ENCODE results near the gene STAT2. TPM values are rescaled to one million over a fixed set of nuclear protein-coding genes. Genes with fewer than 3 reads are reported as not detected.
"Not testable (repeated sequence)": the region's sequence is repeated elsewhere in the genome, so short reads cannot be mapped to it uniquely, and the experiment has no call there.

The STAT2 gene
- total RNA-seq, 1 experiment from 2014 or later: 93.5 TPM

- no peaks in the 10 kb centered on the region for H3K36me3 ChIP-seq (ENCODE audit: insufficient read depth, low read length)
- H3K9ac ChIP-seq (ENCODE audit: low read length): no peak overlapping the region
- H3K4me2 ChIP-seq (ENCODE audit: low read depth, low read length, poor library complexity, severe bottlenecking): no peak overlapping the region
- peaks cover 11% of the 10 kb centered on the region for H3K79me2 ChIP-seq (ENCODE audit: low read length)
- no peak for DNase-seq
- H2AFZ ChIP-seq (ENCODE audit: low read length): no peak overlapping the region
- H3K4me1 ChIP-seq (ENCODE audit: low read length): peaks cover 23% of the 10 kb centered on the region
- no peak overlapping the region for H3K4me3 ChIP-seq (ENCODE audit: low read length)
- no peaks in the 10 kb centered on the region for H3K27me3 ChIP-seq (ENCODE audit: low read length)
- H4K20me1 ChIP-seq (ENCODE audit: insufficient read depth, low read depth, low read length): no peaks in the 10 kb centered on the region
- H3K9me3 ChIP-seq (ENCODE audit: low read length): no peaks in the 10 kb centered on the region
- no peaks in the 10 kb centered on the region for H3K9me2 ChIP-seq (replicated peaks; ENCODE audit: insufficient read depth, low read length)
- H3K27ac ChIP-seq (ENCODE audit: low read length): no peak overlapping the region
Observed at GRCh38 chr12:56337753-56338251, 22.1 kb downstream of the STAT2 start.

GRCh38 chr12:56336361-56337167 is 23.3 kb downstream of the STAT2 start:
- Histone ChIP-seq H3K4me2 (ENCODE audit: low read depth, low read length, poor library complexity, severe bottlenecking) (peak overlapping the region; percentile 45), H3K27ac (ENCODE audit: low read length) (peak overlapping the region; percentile 74), H3K36me3 (ENCODE audit: insufficient read depth, low read length) (no peaks in the 10 kb centered on the region), H2AFZ (ENCODE audit: low read length) (peak overlapping the region; percentile 88), H3K9me3 (ENCODE audit: low read length) (no peaks in the 10 kb centered on the region), H4K20me1 (ENCODE audit: insufficient read depth, low read depth, low read length) (no peaks in the 10 kb centered on the region), H3K27me3 (ENCODE audit: low read length) (no peaks in the 10 kb centered on the region), H3K9ac (ENCODE audit: low read length) (0 out of 2 replicates have a peak overlapping the region, but pooled peaks have one; percentile 21), H3K4me3 (ENCODE audit: low read length) (no peak overlapping the region; the same call in 1 of the 2 replicates), H3K79me2 (ENCODE audit: low read length) (peaks cover 19% of the 10 kb centered on the region), H3K4me1 (ENCODE audit: low read length) (peaks cover 31% of the 10 kb centered on the region), H3K9me2 (replicated peaks; ENCODE audit: insufficient read depth, low read length) (no peaks in the 10 kb centered on the region)
- DNase-seq: peak; percentile 65

DNA sequence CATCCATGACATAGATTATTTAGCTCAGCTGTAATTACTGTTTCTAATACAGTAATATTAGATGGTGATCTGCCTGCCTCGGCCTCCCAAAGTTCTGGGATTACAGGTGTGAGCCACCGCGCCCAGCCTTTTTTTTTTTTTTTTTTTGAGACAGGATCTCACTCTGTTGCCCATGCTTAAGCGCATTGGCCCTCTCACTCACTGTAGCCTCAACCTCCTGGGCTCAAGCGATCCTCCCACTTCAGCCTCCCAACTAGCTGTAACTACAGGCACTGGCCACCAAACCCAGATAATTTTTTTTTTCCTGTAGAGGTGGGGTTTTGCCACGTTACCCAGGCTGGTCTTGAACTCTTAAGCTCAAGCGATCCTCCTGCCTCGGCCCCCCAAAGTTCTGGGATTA is 24.4 kb downstream of the STAT2 start:
- H3K4me3 ChIP-seq (ENCODE audit: low read length); DNase-seq; H3K9ac ChIP-seq (ENCODE audit: low read length); H2AFZ ChIP-seq (ENCODE audit: low read length); H3K4me2 ChIP-seq (ENCODE audit: low read depth, low read length, poor library complexity, severe bottlenecking); H3K27ac ChIP-seq (ENCODE audit: low read length); H3K36me3 ChIP-seq (ENCODE audit: insufficient read depth, low read length); H3K27me3 ChIP-seq (ENCODE audit: low read length); H3K9me3 ChIP-seq (ENCODE audit: low read length); H4K20me1 ChIP-seq (ENCODE audit: insufficient read depth, low read depth, low read length); H3K9me2 ChIP-seq (replicated peaks; ENCODE audit: insufficient read depth, low read length): not testable (repeated sequence)
- peaks cover 22% of the 10 kb centered on the region for H3K79me2 ChIP-seq (ENCODE audit: low read length)
- peaks cover 31% of the 10 kb centered on the region for H3K4me1 ChIP-seq (ENCODE audit: low read length)

DNA sequence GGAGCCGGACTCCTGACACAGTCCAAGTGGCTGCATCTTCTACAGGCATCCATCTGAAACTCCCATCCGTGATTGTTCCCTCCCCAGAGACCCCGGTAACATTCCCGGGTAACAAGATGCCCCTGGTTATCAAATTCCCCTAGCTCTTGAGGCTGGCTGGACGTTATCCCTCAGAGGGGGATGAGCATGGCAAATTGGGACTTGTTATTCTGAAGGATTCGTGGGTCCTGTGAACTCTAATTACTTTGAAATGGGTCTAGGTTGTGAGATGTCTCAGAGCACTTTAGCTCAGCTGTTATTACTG is 25.5 kb downstream of the STAT2 start:
- DNase-seq: no peak
- Histone ChIP-seq H3K9me3 (ENCODE audit: low read length) (no peaks in the 10 kb centered on the region), H3K4me1 (ENCODE audit: low read length) (peaks cover 31% of the 10 kb centered on the region), H3K79me2 (ENCODE audit: low read length) (peaks cover 22% of the 10 kb centered on the region), H3K9ac (ENCODE audit: low read length) (peak overlapping the region; percentile 89), H3K27me3 (ENCODE audit: low read length) (no peaks in the 10 kb centered on the region), H3K4me2 (ENCODE audit: low read depth, low read length, poor library complexity, severe bottlenecking) (peak overlapping the region; percentile 90), H3K36me3 (ENCODE audit: insufficient read depth, low read length) (no peaks in the 10 kb centered on the region), H4K20me1 (ENCODE audit: insufficient read depth, low read depth, low read length) (no peaks in the 10 kb centered on the region), H2AFZ (ENCODE audit: low read length) (no peak overlapping the region), H3K9me2 (replicated peaks; ENCODE audit: insufficient read depth, low read length) (no peaks in the 10 kb centered on the region), H3K27ac (ENCODE audit: low read length) (peak overlapping the region; percentile 77), H3K4me3 (ENCODE audit: low read length) (peak overlapping the region; percentile 81)

GRCh38 chr12:56333679-56334489 is 26.0 kb downstream of the STAT2 start, which contains the start of gene PAN2:
Gene PAN2 (minus strand): TSS chr12:56334000. CDS start chr12:56333094, 906 bp downstream.
- Histone ChIP-seq H3K79me2 (ENCODE audit: low read length) (peaks cover 22% of the 10 kb centered on the region), H3K27ac (ENCODE audit: low read length) (peak within 1 kb of the TSS; percentile 77), H3K9me2 (replicated peaks; ENCODE audit: insufficient read depth, low read length) (no peaks in the 10 kb centered on the region), H3K4me3 (ENCODE audit: low read length) (peak within 1 kb of the TSS; percentile 81), H3K27me3 (ENCODE audit: low read length) (no peaks in the 10 kb centered on the region), H3K9me3 (ENCODE audit: low read length) (no peaks in the 10 kb centered on the region), H4K20me1 (ENCODE audit: insufficient read depth, low read depth, low read length) (no peaks in the 10 kb centered on the region), H3K4me1 (ENCODE audit: low read length) (peaks cover 31% of the 10 kb centered on the region), H2AFZ (ENCODE audit: low read length) (peak within 1 kb of the TSS; percentile 70; the same call in 1 of the 2 replicates), H3K4me2 (ENCODE audit: low read depth, low read length, poor library complexity, severe bottlenecking) (peak within 1 kb of the TSS; percentile 90), H3K36me3 (ENCODE audit: insufficient read depth, low read length) (no peaks in the 10 kb centered on the region; the same call in 1 of the 2 replicates), H3K9ac (ENCODE audit: low read length) (peak within 1 kb of the TSS; percentile 89)
- DNase-seq: peak; percentile 99

DNA sequence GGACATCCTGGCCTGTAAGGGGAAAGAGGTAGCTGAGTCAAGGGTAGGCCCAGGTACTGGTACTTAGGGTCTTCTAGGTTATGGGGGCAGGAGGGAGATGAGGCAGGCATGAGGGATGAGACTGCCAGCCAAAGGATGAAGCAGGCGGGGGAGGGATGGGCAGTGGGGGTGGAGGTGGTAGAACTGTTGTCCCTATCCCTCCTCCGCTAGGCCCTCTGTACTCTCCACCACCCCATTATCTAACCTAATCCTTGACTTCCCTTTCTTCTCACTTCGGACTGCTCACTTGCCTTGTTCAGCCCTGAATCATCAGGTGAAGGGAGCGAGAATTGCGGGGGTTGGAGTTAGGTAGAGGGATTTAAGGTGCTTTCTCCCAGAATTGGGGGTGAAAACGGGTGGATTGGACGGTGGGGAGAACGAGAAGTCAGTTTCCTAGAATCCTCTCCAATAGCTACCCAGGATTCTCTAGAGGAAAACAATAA is 26.7 kb downstream of the STAT2 start:
- H3K4me3 ChIP-seq (ENCODE audit: low read length): peak overlapping the region; percentile 81
- no peak for DNase-seq

GRCh38 chr12:56332512-56333196 is 27.3 kb downstream of the STAT2 start:
- H3K4me1 ChIP-seq (ENCODE audit: low read length): peaks cover 27% of the 10 kb centered on the region
- no peaks in the 10 kb centered on the region for H3K9me3 ChIP-seq (ENCODE audit: low read length)
- H4K20me1 ChIP-seq (ENCODE audit: insufficient read depth, low read depth, low read length): no peaks in the 10 kb centered on the region
- peak overlapping the region; percentile 89 for H3K9ac ChIP-seq (ENCODE audit: low read length)
- peak overlapping the region; percentile 77 for H3K27ac ChIP-seq (ENCODE audit: low read length)
- H3K4me2 ChIP-seq (ENCODE audit: low read depth, low read length, poor library complexity, severe bottlenecking): peak overlapping the region; percentile 90
- no peak overlapping the region for H2AFZ ChIP-seq (ENCODE audit: low read length)
- DNase-seq: no peak
- no peaks in the 10 kb centered on the region for H3K27me3 ChIP-seq (ENCODE audit: low read length)
- H3K9me2 ChIP-seq (replicated peaks; ENCODE audit: insufficient read depth, low read length): no peaks in the 10 kb centered on the region
- H3K79me2 ChIP-seq (ENCODE audit: low read length): peaks cover 22% of the 10 kb centered on the region
- H3K4me3 ChIP-seq (ENCODE audit: low read length): peak overlapping the region; percentile 81
- H3K36me3 ChIP-seq (ENCODE audit: insufficient read depth, low read length): no peaks in the 10 kb centered on the region; the same call in 1 of the 2 replicates

More for the DNA sequence above, 26.7 kb downstream of the STAT2 start:
- Histone ChIP-seq H3K9me3 (ENCODE audit: low read length) (no peaks in the 10 kb centered on the region), H4K20me1 (ENCODE audit: insufficient read depth, low read depth, low read length) (no peaks in the 10 kb centered on the region), H3K79me2 (ENCODE audit: low read length) (peaks cover 22% of the 10 kb centered on the region), H3K27ac (ENCODE audit: low read length) (peak overlapping the region; percentile 77), H3K9me2 (replicated peaks; ENCODE audit: insufficient read depth, low read length) (no peaks in the 10 kb centered on the region), H3K27me3 (ENCODE audit: low read length) (no peaks in the 10 kb centered on the region), H3K4me2 (ENCODE audit: low read depth, low read length, poor library complexity, severe bottlenecking) (peak overlapping the region; percentile 90), H3K9ac (ENCODE audit: low read length) (peak overlapping the region; percentile 89), H2AFZ (ENCODE audit: low read length) (peak overlapping the region; percentile 70; the same call in 1 of the 2 replicates), H3K36me3 (ENCODE audit: insufficient read depth, low read length) (no peaks in the 10 kb centered on the region; the same call in 1 of the 2 replicates), H3K4me1 (ENCODE audit: low read length) (peaks cover 30% of the 10 kb centered on the region)
